HG02610 (cell line): ENCODE data around the gene TMOD3.
"Not testable (repeated sequence)": the region's sequence is repeated elsewhere in the genome, so short reads cannot be mapped to it uniquely, and the experiment has no call there.

Experiments
- ATAC-seq: cut with Tn5 transposase; IDR thresholded peaks from one replicate; pipeline ENCODE4 v1.9.1; 2021; ENCODE audit warnings: mild to moderate bottlenecking, moderate library complexity; ENCODE audit not compliant: unreplicated experiment

The TMOD3 gene

DNA sequence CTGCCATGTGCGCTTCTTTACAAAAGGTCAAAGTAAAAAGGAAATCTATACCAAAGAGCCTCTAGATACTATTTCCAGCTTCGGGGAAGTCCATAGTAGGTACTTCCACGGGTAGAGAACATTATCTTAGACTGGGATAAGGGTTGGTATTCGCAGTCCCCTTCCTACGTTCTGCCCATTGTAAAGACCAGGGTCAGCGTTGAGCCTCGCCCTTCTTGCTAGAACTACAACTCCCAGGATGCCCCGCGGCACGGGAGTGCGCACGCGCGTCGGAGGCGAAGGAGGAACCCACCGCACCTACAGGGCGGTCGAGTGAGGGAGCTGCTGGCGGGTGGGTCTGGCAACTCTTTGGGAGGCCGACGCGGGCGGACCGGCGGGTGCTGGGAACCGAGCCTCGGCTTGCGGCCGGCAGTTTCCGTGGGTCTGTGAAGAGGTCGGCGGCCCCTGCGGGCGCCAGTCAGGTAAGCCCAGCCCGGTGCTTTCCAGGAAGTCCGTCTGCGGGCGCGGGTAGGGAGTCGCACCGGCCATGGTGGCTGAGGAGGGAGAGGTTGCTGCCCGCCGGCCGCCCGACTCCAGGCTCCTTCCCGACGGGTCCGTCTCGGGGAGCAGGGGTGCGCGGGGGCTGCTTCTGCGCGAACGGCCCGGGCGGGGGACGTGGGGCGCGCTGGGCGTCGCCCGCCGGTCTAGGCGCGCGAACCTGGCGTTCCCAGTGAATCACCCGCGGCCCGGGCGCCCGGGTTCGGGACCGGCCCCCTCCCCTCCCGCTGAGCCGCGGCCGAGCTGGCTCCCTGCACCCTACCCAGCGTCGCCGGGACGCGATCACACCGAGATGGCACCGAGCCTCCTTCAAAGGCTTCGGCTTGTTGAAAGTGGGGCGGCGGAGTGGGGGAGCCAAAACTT lies at the start of gene TMOD3:
TSS of gene TMOD3 (plus strand) at position 278 of the 900 bp plus-strand sequence. CDS start 33,232 bp downstream, outside the sequence.
- peak; percentile 87 for ATAC-seq

DNA sequence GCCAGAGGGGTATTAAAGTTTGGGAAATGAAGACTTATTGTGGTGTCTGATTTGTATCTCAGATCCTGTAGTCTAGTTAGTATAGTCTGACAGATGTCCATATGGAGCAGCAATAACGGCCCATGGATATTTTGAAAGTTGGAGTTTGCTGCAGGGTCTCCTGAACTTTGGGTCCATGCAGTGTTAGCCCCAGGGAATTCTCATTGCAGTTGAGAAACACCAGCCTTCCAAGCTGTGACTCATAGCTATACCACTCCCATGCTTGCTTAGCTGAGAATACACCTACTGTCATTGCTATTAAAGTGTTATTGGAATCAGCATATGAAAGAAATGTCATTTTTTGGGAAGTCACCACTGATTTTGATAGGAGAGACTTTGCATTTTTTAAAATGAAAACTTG lies 48.8 kb upstream of the TMOD3 start:
- no peak for ATAC-seq

DNA sequence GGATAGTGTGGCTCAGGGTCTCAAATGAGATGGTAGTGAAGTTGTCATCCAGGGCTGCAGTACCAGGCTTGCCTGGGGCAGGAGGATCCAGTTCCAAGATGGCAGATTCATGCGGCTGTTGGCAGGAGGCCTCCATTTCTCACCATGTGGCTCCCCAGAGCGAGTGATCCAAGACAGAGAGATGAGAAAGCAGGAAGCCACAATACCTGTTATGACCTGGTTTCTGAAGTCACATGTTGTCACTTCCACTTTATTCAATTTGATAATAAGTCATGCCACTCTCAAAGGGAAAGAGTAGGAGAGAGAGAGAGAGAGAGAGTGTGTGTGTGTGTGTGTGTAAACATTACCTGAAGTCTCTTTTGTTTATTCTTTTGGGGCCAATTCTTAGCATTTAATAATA lies 47.9 kb upstream of the TMOD3 start:
- ATAC-seq = no peak

DNA sequence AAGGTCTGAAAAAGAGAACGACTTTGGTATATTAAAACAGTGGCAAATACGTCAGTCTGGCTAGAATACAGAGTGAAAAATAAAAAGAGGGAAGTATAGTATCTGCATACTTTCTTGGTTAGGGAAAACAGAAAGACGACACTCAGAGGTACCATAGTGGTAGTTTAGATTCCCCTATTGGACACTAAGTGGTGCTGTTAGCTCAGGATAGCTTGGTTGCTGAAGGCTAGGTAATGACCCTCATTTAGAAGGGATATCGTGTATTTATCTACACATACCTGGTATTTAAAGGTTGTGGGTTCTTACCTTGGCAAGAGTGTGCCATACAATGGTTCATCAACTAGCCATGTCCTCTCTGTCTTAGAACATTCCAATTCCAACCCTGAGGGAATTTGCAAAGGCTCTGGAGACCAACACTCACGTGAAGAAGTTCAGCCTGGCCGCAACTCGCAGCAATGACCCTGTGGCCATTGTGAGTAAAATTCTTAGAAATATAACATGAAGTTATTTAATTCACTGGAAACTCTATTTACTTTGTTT lies 47.0 kb upstream of the TMOD3 start:
- no peak for ATAC-seq

DNA sequence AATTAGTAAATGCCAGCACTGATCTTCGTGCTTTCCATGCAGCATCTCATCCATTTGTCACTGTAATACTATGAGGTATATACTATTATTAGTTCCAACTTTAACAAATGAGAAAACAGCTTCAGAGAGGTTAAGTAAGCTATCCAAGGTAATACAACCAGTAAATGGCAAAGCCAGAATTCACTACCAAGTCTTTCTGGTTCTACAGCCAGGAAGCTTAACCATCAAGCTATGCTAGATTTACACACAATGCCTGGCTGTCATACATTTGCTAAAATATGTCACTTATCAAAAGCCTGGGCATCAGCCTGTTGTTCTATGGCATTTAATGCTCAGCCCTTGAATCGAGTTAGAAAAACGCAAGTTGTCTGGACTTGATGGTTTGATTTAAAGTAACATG lies 45.5 kb upstream of the TMOD3 start:
- no peak for ATAC-seq

DNA sequence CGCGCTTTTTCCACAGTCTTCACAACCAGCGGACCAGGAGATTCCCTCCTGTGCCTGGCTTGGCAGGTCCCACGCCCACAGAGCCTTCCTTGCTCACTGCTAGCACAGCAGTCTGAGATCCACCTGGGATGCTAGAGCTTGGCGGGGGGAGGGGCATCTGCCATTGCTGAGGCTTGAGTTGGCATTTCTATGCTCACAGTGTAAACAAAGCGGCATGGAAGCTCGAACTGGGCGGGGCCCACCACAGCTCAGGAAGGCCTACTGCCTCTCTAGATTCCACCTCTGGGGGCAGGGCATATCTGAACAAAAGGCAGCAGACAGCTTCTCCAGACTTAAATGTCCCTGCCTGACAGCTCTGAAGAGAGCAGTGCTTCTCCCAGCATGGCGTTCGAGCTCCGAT lies 42.3 kb upstream of the TMOD3 start:
- ATAC-seq = not testable (repeated sequence)

DNA sequence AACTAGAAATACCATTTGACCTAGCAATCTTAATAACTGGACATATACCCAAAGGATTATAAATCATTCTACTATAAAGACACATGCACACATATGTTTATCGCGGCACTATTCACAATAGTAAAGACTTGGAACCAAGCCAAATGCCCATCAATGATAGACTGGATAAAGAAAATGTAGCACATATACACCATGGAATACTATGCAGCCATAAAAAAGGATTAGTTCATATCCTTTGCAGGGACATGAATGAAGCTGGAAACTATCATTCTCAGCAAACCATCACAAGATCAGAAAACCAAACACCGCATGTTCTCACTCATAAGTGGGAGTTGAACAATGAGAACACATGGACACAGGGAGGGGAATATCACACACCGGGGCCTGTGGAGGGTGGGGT lies 37.0 kb upstream of the TMOD3 start:
- not testable (repeated sequence) for ATAC-seq

DNA sequence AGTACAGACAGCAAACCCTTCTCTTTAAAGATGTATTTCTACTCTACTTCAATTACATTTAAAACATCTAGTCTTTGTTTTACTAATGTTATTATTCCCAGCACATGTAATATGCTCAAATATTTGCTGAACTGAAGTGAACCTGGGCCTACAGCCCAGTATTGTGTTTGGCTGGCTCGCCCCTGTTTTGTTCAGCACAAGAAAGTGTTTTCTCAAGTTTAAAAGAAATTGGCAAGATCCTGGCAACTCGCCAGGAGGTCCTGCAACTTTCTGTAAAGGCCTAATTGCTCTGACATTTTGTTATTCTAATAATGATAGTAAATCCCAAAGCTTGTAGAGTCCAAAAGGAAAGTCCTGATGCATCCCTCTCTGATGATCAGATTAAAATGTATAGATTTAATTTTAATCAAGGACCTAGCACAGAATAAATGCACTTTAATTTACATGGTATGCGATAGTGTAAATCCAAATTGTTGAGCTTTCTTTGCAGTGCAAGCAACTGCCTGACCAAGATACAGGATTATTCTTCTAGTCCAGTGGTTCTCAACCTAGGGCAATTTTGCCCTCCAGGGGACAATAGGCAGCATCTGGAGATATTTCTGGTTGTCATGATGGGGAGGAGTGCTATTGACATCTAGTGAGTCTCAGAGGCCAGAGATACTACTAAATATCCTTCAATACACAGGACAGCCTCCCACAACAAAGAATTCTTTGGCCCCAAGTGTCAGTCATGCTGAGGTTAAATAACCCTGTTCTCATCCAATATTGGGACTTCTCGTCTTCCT lies 35.7 kb upstream of the TMOD3 start:
- ATAC-seq = no peak

DNA sequence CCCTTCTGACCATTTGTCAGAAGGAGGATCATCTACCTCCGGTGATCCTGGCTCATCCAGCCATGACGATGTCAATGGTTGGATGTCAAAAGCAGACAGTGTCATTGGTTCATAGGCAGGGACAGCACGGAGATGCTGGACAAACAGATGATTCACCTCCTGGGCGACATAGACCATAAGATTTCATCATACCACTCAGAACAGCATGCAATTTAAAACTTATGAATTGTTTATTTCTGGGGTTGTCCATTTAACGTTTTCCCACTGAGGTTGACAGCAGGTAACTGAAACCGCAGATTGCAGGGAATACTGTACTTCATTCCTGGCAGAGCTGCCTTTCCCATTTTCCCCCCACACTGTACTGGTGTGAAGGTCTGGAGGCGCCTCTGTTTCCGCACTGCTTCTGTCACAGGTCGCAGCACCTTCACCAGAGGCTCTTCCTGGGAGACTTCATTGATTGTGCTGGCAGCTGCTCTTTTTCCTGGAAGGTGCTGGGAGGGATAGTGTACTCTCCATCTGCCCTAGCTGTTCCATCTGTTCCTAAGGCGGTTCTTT lies 32.5 kb upstream of the TMOD3 start:
- no peak for ATAC-seq

DNA sequence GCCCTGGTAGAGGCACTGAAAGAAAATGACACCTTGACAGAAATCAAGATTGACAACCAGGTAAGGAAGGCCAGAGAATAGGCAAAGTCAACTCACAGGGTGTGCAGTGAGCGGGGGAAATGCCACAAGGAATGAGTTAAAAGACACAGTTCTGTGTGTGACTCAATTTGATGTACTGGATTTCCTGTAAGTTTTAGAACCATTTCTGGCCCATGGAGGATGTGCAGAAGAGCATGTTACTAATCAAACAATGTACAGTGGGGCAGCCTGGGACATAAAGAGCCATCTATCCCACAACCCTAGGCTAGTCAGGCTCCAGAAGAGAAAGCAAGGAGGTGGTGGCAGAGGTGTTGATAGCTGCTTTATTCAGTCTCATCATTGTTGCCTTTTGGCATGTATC lies 31.2 kb upstream of the TMOD3 start:
- no peak for ATAC-seq

DNA sequence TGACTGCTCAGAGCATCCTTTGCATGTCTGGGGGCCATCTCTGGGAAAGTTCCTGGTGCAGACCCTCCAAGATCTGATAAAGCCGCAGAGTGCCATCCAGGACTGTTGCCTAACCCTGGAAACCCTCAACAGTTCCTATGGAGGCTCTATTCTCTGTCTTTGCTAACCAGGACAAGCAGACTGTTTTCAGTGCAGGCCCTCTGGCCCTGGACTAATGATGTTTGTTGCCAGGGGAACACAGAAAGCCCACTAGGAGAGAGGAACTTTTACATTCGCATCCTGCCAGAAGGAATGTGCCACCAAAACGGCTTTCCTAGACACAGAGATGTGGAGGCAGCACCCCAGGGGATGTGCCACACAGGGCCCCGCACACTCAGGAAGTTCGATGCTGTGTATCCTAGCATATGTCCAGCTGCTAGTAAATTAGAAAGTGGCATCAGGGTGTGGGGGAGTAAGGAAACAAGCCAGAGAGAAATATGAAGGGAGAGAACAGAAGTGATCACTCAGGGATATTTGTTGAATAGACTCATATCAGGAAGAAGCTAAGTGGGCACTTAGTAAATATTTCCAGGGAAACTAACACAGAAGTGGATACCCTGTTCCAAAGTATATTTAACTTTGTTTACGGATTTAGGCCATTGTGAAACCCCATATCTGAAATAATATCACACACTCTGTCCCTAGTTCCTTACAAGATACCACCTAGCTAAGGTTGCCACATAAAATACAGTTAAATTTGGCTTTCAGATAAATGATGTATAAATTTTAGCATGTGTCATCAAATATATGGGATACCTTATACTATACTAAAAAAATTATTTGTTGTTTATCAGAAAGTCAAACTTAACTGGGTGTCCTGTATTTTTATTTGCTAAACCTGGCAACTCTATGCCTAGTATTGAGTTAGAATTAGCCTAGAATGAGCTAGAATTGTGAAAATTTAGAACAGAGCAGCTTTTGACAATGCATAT lies 29.9 kb upstream of the TMOD3 start:
- no peak for ATAC-seq

DNA sequence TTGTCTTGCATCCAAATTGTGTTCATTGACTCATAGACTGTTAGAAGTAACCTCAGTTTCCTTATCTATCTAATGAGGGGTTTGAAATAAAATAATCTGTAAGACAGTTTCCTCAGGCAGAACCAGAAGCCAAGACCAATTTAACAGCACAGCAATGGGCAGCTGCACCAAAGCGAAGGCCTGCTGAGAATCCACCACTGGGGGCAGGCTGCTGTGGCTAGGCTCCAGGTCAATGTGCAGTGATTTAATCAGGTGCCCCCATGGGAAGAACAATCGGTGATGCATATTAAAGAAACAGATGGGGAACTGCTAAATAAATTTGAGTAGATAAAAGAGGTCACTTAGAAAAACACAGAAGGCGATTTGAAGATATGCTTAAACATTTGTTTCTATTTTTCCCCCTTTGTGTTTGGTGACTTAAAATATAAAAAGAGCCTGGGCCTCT lies 28.0 kb upstream of the TMOD3 start:
- no peak for ATAC-seq

DNA sequence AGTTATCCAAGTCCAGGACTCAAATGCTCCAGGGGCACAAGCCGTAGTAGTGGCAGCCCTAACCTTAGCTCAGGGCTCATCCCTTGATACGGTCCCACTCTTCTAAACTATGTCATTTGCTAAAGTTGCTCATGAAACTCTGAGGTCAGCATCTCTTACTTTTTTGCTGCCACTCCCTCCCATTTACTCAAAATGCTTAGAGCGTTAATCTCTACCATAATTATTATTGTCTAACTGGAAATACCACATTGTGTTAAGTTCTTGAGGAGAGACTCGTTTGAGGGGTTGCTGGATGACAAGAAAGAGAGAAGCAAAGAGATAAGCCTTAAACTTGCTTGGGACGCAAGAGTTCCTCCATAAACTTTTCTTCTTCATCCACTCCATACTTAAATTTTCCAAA lies 26.9 kb upstream of the TMOD3 start:
- no peak for ATAC-seq

DNA sequence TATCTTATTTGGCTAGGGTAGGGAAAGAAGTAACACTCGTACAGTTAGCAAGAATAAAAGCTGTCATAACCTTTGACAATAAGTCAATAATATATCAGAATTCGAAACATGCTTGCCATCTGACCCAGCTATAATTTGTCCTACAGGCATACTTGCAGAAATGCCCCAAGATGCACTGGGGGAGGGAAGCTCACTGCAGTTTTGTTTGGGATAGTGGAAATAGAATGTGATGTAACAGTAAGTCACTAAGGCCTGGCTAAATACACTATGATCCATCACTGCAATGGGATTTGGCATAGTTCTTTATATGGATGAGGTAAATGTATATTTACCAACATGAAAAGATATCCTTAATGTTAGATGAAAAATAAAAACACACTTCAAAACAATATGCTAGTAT lies 25.5 kb upstream of the TMOD3 start:
- no peak for ATAC-seq

DNA sequence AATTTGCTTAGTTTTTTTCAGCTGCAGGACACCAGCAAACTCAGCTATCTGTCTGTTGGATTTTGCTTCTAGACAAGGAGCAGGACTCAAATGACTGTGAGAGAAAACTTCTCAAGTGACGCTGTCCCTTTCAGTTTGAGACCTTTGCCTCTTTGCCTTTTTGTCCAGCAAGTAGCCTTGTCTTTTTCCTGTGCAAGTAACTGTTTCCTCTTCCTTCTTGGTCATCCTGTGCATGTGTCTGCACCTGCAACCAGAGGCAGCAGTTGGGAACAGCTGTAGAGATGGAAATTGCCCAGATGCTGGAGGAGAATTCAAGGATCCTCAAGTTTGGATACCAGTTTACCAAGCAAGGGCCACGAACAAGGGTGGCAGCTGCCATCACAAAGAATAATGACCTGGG lies 23.3 kb upstream of the TMOD3 start:
- ATAC-seq = no peak

DNA sequence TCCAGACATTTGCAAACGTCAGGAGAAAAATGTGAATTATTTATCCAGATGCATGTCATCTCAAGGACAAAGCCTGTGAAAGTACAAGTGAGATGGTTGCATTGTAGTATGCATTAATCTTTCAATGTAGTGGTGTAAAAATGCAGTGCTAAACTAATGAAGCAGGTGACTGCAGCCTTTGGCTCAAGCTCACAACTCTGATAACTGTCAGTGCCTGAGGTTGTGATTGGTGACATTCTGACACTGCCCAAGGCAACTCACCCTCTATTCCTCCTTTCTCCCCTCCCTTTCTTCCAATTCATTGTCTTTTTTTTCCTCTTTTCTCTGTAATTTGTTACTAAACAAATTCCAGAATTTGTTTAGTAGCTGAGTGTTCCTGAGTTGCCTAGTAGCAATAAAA lies 20.0 kb upstream of the TMOD3 start:
- no peak for ATAC-seq

DNA sequence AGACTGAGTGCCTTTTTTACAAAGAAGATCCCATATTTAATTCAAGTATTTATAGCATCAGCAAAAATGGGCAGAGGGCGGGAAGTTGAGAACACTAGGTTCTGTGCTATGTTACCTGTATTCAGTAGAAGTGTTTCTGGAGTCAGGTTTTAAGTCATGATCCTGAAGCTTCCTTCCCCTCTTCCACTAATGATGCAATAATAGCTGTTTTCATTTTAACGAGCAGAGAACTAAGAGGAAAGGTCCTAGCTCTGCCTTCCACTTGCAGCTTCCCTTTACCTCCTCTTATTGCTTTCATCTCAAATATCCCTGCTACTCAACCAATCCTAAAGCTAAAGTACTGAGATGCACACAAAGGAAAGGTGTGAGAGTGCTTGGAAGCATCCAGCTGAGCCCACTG lies 16.9 kb upstream of the TMOD3 start:
- no peak for ATAC-seq

DNA sequence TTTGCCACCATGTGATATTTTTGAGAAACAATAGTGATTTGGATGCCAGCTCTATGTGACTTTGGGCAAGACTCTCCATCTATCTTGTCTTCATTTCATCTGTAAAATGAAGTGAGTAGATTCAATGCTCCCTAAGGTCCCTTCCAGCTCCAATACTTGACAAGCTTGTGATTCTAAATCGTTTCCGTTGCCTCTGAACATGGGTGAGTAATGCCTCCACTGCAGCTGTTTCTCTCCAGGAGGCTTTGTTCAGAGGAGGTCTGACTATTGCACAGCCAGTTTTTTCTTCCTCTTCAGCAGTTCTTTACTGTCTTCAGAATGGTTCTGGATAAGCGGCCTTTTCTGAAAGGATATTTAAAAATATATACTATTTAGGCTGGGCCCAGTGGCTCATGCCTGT lies 14.8 kb upstream of the TMOD3 start:
- ATAC-seq = no peak

DNA sequence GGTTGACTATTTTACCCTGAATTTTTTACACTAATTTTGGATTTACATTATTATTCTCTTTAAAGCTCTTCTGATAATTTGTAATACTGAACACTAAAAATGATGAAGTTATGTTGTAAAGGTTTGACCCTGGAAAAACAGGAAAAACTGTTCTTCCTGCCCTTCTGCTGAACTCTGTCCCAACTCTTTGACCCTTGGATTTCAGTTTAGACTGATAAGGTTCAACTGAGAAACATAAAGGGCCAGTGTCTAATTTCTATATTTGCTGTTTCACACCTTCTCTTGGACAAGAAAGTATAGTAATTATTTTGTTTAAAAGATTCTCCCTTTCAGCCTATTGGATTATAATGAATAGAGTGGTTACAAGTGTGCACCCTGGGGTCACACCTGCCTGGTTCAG lies 12.8 kb upstream of the TMOD3 start:
- no peak for ATAC-seq

DNA sequence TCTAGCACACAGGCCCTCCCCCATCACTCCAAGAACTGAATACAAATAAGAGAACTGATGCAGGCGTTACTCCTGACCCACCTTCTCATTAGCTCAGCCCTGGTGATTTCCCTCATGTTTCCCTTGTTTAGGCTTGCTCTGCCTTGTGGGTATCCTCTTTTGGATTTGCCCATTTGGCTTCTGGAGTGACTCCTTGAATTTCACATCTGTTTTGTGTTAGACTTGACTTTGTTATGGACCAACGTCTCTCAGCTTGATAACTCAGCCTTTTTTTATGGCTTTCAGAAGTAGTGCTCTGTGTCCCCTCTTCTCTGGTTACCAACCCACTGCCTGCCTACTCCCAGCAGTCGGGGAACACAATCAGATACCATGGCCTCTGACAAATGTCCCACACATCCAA lies 11.3 kb upstream of the TMOD3 start:
- ATAC-seq = no peak
